ENCODE measurements around the gene LYPD8.

Gene LYPD8

GRCh38 chr1:248691567-248692155 lies 63.9 kb downstream of the LYPD8 start:
- no peaks in the 10 kb centered on the region for H3K9me2 ChIP-seq (replicated peaks; ENCODE audit: insufficient read depth, low read length)
- TF ChIP-seq CTCF (IDR thresholded peaks at IDR 0.05; ENCODE audit: insufficient read depth, low read length, poor library complexity, severe bottlenecking): no peak
- no peak for TF ChIP-seq EZH2phosphoT487 (conservative IDR thresholded peaks at IDR 0.05; ENCODE audit: low read length)
- no peak overlapping the region for H3K4me3 ChIP-seq (ENCODE audit: insufficient read depth, low read length, poor library complexity, severe bottlenecking)
- H3K9ac ChIP-seq (ENCODE audit: low read length): no peak overlapping the region
- H2AFZ ChIP-seq (ENCODE audit: low read depth, low read length, severe bottlenecking): no peak overlapping the region
- no peaks in the 10 kb centered on the region for H3K27me3 ChIP-seq (ENCODE audit: low read length)
- no peak overlapping the region for H3K27ac ChIP-seq (ENCODE audit: low read depth, low read length)
- H3K36me3 ChIP-seq (ENCODE audit: low read length): no peaks in the 10 kb centered on the region
- no peaks in the 10 kb centered on the region for H3F3A ChIP-seq (ENCODE audit: insufficient read depth)
- no peaks in the 10 kb centered on the region for H3K9me3 ChIP-seq (ENCODE audit: insufficient read depth, low read length)
- no peak overlapping the region for H3K4me2 ChIP-seq (ENCODE audit: low read depth, low read length, poor library complexity, severe bottlenecking)
- H4K20me1 ChIP-seq (ENCODE audit: low read depth, low read length): no peaks in the 10 kb centered on the region; the same call in 1 of the 2 replicates
- H3K79me2 ChIP-seq (ENCODE audit: insufficient read depth, low read length): no peaks in the 10 kb centered on the region
